Natural killer cell (primary cell): ENCODE measurements around the gene TMEM238L. TPM values are rescaled to one million over a fixed set of nuclear protein-coding genes. Genes with fewer than 3 reads are reported as not detected.

Experiments used
- ATAC-seq, 3 donors: fragments of 150-1000 bp in 2 of 3; fragments of 200-7000 bp in 1 of 3; cut with Tn5 transposase; 1 replicate in 1 of 3; 2 replicates in 2 of 3; pipeline ENCODE4 v1.10.0; 2021; ENCODE audit warnings: mild to moderate bottlenecking in 2 of 3, moderate library complexity in 2 of 3
- DNase-seq, 2 donors: peaks; one replicate each; pipeline versions ENCODE4 v3.0.0 to v3.0.0-alpha.2; 2013 to 2021; ENCODE audit warnings: mixed read lengths in 1 of 2
- H3K27ac ChIP-seq: one replicate; pipeline ENCODE4 v1.5.1; 2013; ENCODE audit warnings: mild to moderate bottlenecking, low read length
- H3K27me3 ChIP-seq: one replicate; pipeline ENCODE4 v1.6.1; 2013; ENCODE audit warnings: low read length; ENCODE audit not compliant: control insufficient read depth, insufficient read depth
- H3K36me3 ChIP-seq: one replicate; pipeline ENCODE4 v1.6.1; 2013; ENCODE audit warnings: low read length; ENCODE audit not compliant: control insufficient read depth, insufficient read depth
- H3K4me1 ChIP-seq: one replicate; pipeline ENCODE4 v1.6.1; 2013; ENCODE audit warnings: low read length; ENCODE audit not compliant: control insufficient read depth, insufficient read depth
- H3K4me3 ChIP-seq: one replicate; pipeline ENCODE4 v1.5.1; 2013; ENCODE audit warnings: low read length
- H3K9me3 ChIP-seq: one replicate; pipeline ENCODE4 v1.6.1; 2013; ENCODE audit warnings: low read length; ENCODE audit not compliant: control insufficient read depth, insufficient read depth
- H3K27ac Mint-ChIP-seq, 2 donors: one replicate each; pipeline ENCODE4 v1.8.0; 2022; ENCODE audit warnings: mild to moderate bottlenecking in 2 of 2, mixed read lengths in 2 of 2, moderate library complexity in 1 of 2
- H3K27me3 Mint-ChIP-seq, 2 donors: one replicate each; pipeline ENCODE4 v1.8.0; 2022; ENCODE audit warnings: low read depth in 2 of 2, mixed read lengths in 2 of 2
- H3K36me3 Mint-ChIP-seq: one replicate; pipeline ENCODE4 v1.8.0; 2022; ENCODE audit warnings: mixed read lengths
- H3K4me1 Mint-ChIP-seq, 2 donors: one replicate each; pipeline ENCODE4 v1.8.0; 2022; ENCODE audit warnings: mixed read lengths in 2 of 2
- H3K4me3 Mint-ChIP-seq: one replicate; pipeline ENCODE4 v1.8.0; 2022; ENCODE audit warnings: mild to moderate bottlenecking, moderate library complexity, mixed read lengths
- H3K9me3 Mint-ChIP-seq, 2 donors: one replicate each; pipeline ENCODE4 v1.8.0; 2022; ENCODE audit warnings: mixed read lengths in 2 of 2
- CTCF ChIP-seq: fragments of 200-600 bp; IDR thresholded peaks from one replicate; pipeline ENCODE4 v1.8.0; 2022; ENCODE audit warnings: antibody characterized with exemption
- WGBS: methylation state at CpG from one replicate; pipeline ENCODE4 v1.1.7; 2013; ENCODE audit warnings: missing lambda C conversion rate; ENCODE audit not compliant: insufficient coverage; 5-methylcytosine and 5-hydroxymethylcytosine counted together
- intact Hi-C: fragments of 100-400 bp; cut with micrococcal nuclease; formaldehyde crosslinking; loops from one replicate; pipeline ENCODE4 v1.14.2; 2022
- total RNA-seq, 4 donors: library from RNA; stranded (reverse); fragments of 120-200 nt in 1 of 4; gene quantifications; one replicate each; pipeline versions ENCODE4 v1.2.3 to v1.2.4, GENCODE V29; 2013 to 2022

TMEM238L gene
- total RNA-seq, 3 donors from 2014 or later (not counting 1 experiment from before 2014, with no cell fraction given) = not detected

GRCh38 chr17:10772425-10773380, 31.2 kb downstream of the TMEM238L start:
- whole genome bisulfite sequencing = 40% methylated on average over 8 of the region's 9 CpGs
- Histone ChIP-seq H3K9me3 (peaks cover 5% of the 10 kb centered on the region), H3K4me1 (no peaks in the 10 kb centered on the region), H3K27ac (no peak overlapping the region), H3K27me3 (no peaks in the 10 kb centered on the region), H3K36me3 (no peaks in the 10 kb centered on the region), H3K4me3 (no peak overlapping the region)
- no peak for ATAC-seq
- peak in 1 of 2 donors; percentile 45 for DNase-seq
- peaks cover 0 to 5% of the 10 kb centered on the region in 2 donors for H3K27me3 Mint-ChIP-seq
- H3K27ac Mint-ChIP-seq = no peak overlapping the region
- intact Hi-C loops = loop anchor here (2.0 kb wide), 1 partner anchor 20 kb away; no protein-coding TSS in a partner anchor
- H3K4me3 Mint-ChIP-seq = no peak overlapping the region
- H3K9me3 Mint-ChIP-seq = no peaks in the 10 kb centered on the region
- H3K36me3 Mint-ChIP-seq = no peaks in the 10 kb centered on the region
- H3K4me1 Mint-ChIP-seq = no peaks in the 10 kb centered on the region
- TF ChIP-seq CTCF = peak; percentile 75

- Mint-ChIP-seq H3K9me3 (no peaks in the 10 kb centered on the region), H3K36me3 (no peaks in the 10 kb centered on the region), H3K27me3 (peaks cover 0 to 5% of the 10 kb centered on the region in 2 donors), H3K4me1 (no peaks in the 10 kb centered on the region), H3K27ac (no peak overlapping the region), H3K4me3 (no peak overlapping the region)
- intact Hi-C loops = no loop called here
- Histone ChIP-seq H3K27me3 (no peaks in the 10 kb centered on the region), H3K4me3 (no peak overlapping the region), H3K27ac (no peak overlapping the region), H3K4me1 (no peaks in the 10 kb centered on the region), H3K9me3 (peaks cover 5% of the 10 kb centered on the region), H3K36me3 (no peaks in the 10 kb centered on the region)
- 84% methylated on average over 2 of the region's 2 CpGs for WGBS
- ATAC-seq (no peak), DNase-seq (no peak)
- TF ChIP-seq CTCF = no peak
These were observed 32.8 kb downstream of the TMEM238L start for GRCh38 chr17:10771148-10771547.

- Mint-ChIP-seq H3K27me3 (no peaks in the 10 kb centered on the region), H3K36me3 (no peaks in the 10 kb centered on the region), H3K4me3 (no peak overlapping the region), H3K9me3 (no peaks in the 10 kb centered on the region), H3K4me1 (no peaks in the 10 kb centered on the region), H3K27ac (no peak overlapping the region)
- H3K36me3 ChIP-seq = no peaks in the 10 kb centered on the region
- intact Hi-C loops = no loop called here
- H3K9me3 ChIP-seq = peaks cover 5% of the 10 kb centered on the region
- ATAC-seq = no peak
- TF ChIP-seq CTCF = no peak
- DNase-seq = no peak
- 91% methylated on average over 6 of the region's 6 CpGs for WGBS
- no peak overlapping the region for H3K4me3 ChIP-seq
- H3K27ac ChIP-seq = no peak overlapping the region
- no peaks in the 10 kb centered on the region for H3K27me3 ChIP-seq
- no peaks in the 10 kb centered on the region for H3K4me1 ChIP-seq
These were observed 34.1 kb downstream of the TMEM238L start for GRCh38 chr17:10769840-10770239.
